Esophagus squamous epithelium (tissue), 4 donors: ENCODE data around the gene IRX2.

Source experiments
- CTCF ChIP-seq, 6 experiments: fragments of 450-650 bp in 4 of 6; fragments of 200-600 bp in 2 of 6; sonication (generic) in 2 of 6; IDR thresholded peaks; one replicate each; pipeline ENCODE4 v1.5.1; 2016 to 2019; ENCODE audit warnings: antibody characterized with exemption in 6 of 6, mild to moderate bottlenecking in 4 of 6, moderate library complexity in 4 of 6
- POLR2A ChIP-seq, 4 donors: fragments of 450-650 bp; IDR thresholded peaks; one replicate each; pipeline ENCODE4 v1.6.1; 2017; ENCODE audit warnings: antibody characterized with exemption in 4 of 4, mild to moderate bottlenecking in 4 of 4, moderate library complexity in 3 of 4

- TF ChIP-seq POLR2A (IDR thresholded peaks at IDR 0.05) = no peak
- no peak for TF ChIP-seq CTCF (IDR thresholded peaks at IDR 0.05)
Observed at GRCh38 chr5:2773327-2773726, 21.9 kb upstream of the IRX2 start.
